ENCODE data around the gene NHS.

Gene NHS

DNA sequence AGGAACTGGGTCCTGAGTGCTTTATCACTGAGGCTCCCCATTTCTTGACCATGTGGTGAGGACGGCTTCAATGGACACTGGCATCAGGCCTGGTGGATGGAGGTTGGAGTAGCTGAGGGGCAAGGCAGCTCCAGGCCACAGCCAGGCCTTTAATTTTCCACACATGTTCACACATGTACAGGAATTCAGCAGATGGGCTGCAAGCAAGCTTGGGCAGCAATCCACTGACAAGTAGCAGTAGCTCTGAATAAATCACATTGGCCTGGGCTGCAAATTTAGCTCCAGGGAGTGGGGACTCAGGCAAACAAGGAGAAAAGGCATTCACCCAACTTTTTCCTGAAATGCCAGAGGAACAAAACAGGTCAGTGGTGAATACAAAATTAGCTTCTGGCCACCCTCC is 254.5 kb downstream of the NHS start:
- DNase-seq: no peak

- DNase-seq: no peak
Observed at GRCh38 chrX:17631647-17632046, 256.6 kb downstream of the NHS start.

DNA sequence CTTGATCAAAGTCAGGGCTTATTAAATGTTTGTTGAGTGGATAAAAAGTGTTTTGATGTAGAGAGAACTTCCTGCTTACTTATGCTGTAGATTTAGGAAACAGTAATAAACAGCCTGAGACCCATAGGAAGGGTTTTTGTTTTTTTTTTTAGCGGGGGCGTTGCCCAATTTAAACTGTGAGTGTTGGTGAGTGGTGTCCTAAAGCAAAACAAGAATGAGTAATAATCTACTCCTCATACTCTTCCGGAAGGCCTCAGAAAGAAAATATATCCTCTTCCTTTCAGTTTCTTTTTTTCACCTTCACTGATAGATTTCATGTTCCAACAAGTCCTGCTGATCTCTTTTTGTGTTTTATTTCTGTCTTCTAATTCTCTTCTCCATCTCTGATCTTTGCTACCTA is 257.9 kb downstream of the NHS start:
- DNase-seq: peak in 1 of 5 experiments; percentile 67

DNA sequence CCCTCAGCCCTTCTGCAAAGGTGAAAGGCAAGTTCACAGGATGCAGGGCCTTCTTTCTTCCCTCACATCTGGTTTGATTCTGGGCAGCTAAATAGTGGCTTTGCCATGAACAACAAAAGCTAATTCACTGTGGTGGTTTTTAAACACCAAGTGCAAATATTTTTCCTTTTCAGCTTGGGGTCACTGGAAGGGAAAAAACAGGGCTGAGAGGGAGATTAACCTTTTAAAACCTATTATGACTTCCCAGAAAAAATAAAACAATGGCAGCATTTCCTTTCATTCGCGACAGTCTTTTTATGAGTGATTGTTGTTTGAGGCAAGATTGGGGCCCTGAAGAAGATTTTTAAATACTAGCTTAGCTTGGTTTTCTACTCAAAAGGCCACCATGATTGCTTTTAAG is 258.5 kb downstream of the NHS start:
- DNase-seq: no peak

DNA sequence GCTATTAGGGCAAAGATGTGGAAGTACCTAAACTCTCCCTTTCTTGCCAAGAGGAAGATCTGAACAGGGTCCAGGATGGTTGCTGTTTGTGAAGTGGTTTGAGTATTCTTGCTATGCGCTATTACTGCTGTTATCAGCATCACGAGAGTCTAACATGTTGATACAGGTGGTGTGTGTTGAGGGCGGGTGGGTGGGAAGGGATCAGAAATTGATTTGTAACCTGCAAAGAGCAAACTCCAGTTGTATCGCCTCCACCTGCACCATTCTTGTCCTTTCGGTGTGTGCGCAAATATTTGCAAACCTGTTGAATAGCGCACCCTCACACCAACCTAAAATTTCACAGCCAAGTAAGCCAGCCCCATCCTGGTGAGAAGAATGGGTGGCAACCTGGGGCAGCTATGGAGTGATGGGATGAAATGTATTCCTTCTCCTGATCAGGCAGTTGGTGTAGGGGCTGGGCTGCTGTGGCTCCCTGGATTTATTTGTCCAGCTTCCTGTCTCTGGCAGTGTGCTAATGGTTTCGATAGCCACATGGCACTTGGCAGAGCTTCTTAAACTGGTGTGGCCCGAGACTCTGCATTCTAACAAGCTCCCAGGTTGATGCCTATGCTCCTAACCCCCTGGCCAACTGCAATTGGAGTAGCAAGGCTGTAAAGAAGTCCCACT is 259.7 kb downstream of the NHS start:
- DNase-seq: no peak

- DNase-seq: no peak
Observed at GRCh38 chrX:17635231-17635630, 260.2 kb downstream of the NHS start.

DNA sequence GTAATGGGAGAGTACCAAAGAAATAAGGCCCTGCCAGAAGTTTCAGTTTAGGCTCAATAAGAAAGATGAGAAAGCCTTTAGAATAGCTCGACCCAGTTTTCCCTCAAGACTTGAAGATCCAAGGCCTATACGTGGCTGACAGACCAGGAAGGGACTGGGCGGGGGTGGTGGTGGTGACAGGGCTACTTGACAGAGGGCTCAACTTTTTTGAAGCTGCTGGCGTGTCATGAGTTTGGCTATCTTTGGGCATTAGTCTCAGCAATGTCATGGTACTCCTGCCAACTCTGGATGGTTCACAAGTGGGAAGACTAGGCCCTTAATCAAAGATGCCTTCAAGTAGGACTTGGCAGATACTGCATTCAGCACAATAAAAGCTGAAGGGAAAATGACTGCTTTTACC is 262.2 kb downstream of the NHS start:
- DNase-seq: no peak

- no peak for DNase-seq
Observed at GRCh38 chrX:17638731-17639130, 263.7 kb downstream of the NHS start.

DNA sequence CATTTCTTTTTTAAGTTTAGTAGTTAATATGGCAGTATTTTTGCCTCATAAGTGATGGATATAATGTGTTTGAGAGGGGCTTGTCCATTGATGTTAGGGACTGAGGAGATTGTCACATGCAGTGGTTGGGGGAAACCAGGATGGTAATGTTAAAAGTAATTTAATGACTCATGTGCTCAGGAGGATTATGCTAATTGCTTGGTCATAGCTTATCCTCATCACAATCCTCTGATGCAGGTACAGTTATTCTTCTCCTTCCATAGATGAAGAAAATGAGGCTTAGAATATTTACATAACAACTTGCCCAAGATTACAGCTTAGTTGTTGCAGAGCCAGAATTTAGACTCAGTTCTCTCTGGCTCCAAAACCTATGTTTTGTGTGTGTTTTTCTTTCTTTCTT is 267.9 kb downstream of the NHS start:
- no peak for DNase-seq

DNA sequence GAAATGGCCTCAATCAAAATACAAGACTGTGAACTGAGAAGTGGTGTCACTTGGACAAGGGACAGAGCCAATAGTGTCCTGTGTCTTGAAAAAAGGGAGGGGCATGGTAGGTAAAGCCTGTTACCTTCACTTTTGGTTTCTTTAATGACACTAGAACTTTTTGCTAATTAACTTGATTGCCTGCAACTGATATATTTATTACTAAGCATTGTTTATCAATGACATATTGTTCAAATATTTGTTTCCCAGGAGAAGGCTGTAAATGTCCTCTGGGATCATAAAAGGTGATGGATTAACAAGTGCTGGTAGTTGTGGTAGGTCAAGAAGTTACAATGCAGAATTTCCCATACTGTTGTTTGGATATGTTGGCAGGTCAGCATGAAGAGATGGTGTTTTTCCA is 268.5 kb downstream of the NHS start:
- no peak for DNase-seq

- DNase-seq: no peak
Observed at GRCh38 chrX:17644001-17644400, 269.0 kb downstream of the NHS start.

- peak in 3 of 5 experiments; percentile 17 to 52 (median 49) for DNase-seq
Observed at GRCh38 chrX:17654116-17654515, 279.1 kb downstream of the NHS start.

DNA sequence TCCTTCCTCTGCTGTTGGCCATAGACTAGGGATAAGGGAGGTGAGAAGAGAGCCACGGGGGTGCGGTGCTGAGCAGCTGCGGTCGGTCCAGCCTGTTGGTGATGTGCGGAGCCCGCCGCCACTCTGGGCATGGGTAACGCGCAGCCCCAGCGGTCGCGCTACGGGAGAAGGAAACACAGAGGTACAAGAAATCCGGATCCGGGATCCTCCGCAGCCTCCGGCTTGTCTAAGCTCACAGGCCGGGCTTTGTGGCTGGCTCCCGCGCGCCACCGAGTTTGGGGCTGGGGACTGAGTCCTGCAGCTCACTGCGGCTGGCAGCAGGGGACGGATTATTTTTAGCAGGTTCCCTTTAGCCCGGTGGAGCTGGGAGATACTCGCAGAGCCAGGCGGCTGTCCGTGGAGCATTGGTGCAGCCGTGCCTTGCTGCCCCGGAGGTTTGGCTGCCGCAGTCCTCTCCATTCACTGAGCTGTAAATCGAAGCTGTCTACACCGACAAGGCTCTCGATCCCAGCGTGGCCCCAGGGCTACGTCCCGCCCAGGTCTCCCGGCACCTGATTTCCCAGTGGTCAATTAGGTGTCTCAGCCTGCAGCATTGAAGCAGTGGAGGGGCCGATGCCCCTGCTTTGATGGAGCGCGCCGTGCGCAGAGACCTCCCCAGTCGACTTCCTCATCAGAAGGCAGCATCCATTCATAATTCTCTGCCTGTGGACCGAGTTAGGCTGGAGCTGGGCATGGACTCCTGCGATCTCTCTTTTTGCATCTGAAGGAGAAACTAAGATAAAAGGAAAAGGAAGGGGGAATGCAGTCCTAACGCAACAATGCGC is 280.4 kb downstream of the NHS start:
- DNase-seq: peak in 1 of 5 experiments; percentile 12

DNA sequence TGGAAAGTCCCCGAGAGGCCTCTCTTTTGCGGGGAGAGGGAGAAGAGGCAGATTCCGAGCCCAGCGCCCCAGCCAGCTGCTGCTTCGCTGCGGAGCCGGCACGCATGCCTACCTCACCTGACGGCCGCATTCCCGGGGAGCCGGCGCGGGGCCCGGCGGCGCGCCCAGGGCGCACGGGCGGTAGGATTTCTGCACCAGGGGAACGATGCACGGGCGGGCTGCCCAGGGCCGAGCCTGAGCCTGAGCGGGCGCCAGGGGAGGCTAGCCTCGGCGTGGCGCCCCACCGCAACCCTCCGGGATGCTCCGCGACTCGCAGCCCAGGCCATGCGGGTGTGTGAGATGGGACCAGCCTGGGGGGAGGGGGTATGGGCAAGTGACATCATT is 281.0 kb downstream of the NHS start:
- DNase-seq: peak in 1 of 5 experiments; percentile 3

DNA sequence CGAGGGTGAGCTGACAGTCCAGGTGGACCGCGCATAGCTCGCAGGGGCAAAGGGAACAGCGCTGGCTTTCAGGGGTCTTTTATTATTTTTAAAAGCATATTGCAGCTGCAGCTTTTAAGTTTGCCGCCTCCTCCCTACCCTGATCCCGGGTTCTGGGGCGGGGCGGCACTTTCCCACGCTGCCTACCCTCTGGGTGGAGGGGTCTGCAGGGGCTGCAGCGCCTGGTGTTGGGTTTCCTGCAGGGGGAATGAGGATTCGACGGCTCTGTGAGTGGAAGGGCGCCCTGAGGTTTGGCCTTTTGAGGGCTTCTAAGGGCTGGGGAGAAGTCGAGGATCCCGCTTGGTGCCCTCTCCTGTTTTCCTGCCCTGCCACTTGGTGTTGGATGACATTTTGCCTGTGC is 281.6 kb downstream of the NHS start:
- DNase-seq: no peak

DNA sequence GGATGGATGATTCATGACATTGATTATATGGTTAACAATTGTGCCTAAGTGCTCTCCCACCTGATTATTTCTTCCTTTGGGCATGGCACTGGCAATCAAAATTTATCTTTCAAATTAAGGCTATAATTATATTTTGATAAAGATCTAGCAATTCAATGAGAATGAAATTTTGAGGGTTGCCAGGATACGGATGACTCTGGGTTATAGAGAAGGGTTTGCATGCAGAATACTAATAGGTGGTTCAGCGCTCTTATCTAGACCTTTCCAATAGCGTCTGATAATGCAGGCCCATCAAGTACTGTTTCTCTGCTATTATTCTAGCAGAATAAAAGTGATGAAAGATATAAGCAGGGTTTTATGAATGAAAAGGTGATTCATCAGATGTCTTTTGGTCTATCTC is 287.4 kb downstream of the NHS start:
- no peak for DNase-seq

- peak in 1 of 5 experiments; percentile 18 for DNase-seq
Observed at GRCh38 chrX:17668929-17669328, 293.9 kb downstream of the NHS start.

DNA sequence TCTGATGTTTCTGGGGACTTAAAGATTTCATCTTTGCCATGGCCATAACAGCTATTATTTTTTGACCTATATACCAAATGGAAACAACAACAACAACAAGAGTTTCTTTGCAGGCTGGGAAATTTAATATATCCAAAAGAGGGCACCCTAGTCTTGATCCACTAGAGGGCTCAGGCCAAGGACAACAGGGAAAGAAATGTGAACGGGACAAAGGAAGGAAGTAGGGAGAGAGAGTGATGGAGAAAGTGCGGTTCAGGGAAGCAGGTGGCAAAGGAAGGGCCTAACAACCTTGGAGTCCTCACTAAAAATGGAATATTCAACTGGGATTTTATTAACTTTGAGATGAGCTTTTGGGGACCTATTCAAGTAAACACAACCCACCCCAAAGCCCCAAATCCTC is 294.5 kb downstream of the NHS start:
- DNase-seq: no peak

DNA sequence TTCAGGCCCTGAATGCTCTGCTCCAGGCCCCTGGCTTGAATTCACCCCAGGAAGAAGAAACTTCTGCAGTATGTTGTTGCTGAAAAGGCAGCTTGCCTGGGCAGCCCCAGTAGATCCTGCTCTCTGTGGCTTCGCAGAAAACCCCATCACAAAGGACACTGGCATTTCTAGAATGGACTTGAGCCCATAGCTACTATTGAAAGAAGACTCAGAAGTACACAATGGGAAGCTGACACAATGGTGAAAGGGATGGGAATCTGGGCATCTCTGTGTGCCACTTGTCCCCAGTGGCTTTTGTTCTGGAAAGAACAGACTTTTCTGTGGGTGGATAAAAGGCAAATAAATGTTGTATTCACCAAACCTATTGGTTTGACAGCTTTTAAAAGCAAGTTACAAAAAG is 294.9 kb downstream of the NHS start:
- no peak for DNase-seq

- no peak for DNase-seq
Observed at GRCh38 chrX:17670874-17671273, 295.9 kb downstream of the NHS start.

DNA sequence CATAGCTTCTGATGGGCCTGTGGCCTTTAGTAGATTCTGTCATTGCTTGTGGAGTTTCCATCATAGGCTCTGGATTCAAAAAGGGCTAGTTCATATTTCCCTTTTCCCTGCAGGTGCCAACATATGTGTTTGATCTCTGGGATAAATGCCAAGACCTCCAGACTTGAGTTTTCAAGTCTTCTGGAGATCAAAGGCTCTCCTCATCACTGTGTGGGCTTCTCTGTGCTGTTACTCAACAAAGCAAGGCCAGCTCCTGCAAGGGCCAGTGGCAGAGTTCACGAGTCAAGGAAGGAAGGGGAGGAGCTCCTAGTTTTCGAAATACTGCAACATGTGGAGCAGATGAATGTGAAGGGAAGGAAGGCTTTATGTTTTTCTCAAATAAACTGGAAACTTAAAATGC is 299.6 kb downstream of the NHS start:
- DNase-seq: no peak

DNA sequence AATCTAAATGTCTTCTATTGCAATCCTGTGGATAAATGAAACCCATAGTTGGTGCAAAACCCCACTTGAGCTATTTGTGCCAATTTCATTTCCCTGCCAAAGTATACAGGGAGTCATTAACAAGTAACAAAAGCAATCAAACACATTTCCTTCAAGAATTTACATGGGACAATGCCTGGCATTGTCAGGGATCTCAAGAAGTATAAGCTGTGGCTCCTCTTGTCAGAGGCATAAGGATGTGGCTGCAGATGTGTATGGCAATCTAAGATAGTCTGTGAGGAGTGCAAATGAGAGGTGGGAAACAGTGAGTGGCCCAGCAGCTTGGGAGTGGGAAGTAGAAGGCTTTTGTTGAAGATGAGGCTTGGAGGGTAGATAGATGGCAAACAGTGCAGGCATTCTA is 304.3 kb downstream of the NHS start:
- no peak for DNase-seq

DNA sequence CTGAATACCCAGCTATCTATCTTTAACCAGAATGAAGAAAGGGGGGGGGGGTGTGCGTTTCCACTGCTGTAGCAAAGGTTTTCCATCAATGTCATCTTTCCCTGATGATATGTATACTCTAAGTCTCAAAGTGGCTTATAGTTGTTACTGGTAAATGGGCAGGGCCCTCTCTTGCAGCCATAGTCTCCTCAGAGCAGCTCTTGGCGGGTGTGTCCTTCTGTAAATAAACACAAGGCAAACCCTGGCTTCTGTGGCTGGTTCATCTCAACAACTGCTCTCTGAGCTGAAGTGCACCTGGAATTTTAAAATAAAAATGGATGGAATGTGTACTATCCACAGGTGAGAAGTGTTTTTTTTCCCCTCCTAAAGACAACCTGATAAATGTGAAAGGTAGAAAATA is 304.8 kb downstream of the NHS start:
- DNase-seq: no peak

DNA sequence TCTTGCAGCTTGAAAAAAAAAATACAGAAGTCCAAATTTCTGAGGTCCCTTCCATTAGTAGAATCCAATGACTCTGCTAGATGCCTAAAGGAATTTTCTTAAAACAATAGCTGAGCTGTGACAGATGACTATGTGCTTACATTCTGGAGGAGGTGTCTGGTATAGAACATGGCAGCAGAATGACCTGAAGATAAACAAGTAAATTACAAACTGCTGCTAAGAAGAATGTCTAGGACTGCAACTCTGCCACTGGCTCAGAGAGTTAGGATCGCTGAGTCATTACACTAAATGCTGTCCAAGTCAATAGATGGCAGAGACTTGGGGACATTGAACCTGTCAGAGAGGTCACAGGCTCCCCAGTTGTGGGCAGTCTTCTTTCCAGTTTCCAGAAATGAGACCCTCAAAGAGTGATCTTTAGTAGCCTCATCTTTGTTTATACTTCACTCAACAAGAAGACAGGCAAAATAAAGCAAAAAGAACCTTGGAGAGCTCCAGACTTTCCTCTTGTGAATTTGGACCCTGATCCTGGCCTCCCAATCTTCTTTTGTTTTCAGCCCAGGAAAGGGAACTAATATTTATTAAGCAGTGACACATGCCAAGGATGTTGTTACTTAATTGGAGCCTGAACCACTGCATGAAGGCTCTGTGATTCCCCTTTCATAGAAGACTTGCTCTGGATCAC is 305.9 kb downstream of the NHS start:
- DNase-seq: no peak

All from T-helper 2 cell (primary cell).